AG04449 (cell line): Measurements from ENCODE around the gene CHRDL2.

Source experiments
- CTCF ChIA-PET: fragments of 350-600 bp; formaldehyde crosslinking; extraction: SDS; loops from one replicate; lab custom pipeline; 2021; ENCODE audit warnings: antibody characterized with exemption; lab: Yijun Ruan, JAX
- POLR2A ChIA-PET: fragments of 400-600, 350-600 bp; formaldehyde crosslinking; extraction: SDS; loops from one replicate; lab custom pipeline; 2020; ENCODE audit warnings: antibody characterized with exemption, inconsistent platforms; lab: Yijun Ruan, JAX
- DNase-seq: peaks from one replicate; pipeline ENCODE4 v3.0.0-alpha.2; 2010; ENCODE audit warnings: low read depth, low spot score
- H3K4me3 ChIP-seq: 2 replicates; pipeline ENCODE4 v1.5.1; 2011; ENCODE audit warnings: low read depth, mild to moderate bottlenecking, control low read depth, low read length
- TF ChIP-seq, protein P1 (sequence below): IDR thresholded peaks from one replicate; pipeline ENCODE4 v1.5.1; 2011; ENCODE audit warnings: mild to moderate bottlenecking, moderate library complexity, low read length, control low read depth, inconsistent platforms; ENCODE audit not compliant: insufficient read depth; ENCODE audit errors: missing control alignments

Gene CHRDL2

GRCh38 chr11:74742070-74742469 lies 10.8 kb upstream of the CHRDL2 start:
- ChIA-PET CTCF (interaction anchor here (1.8 to 6.6 kb wide), 6 partner anchors 15 to 289 kb away, joined by 7 to 122 read pairs (median 16); no protein-coding TSS in a partner anchor), POLR2A (no interaction called here)
- no peak overlapping the region for H3K4me3 ChIP-seq
- TF ChIP-seq, protein P1, sequence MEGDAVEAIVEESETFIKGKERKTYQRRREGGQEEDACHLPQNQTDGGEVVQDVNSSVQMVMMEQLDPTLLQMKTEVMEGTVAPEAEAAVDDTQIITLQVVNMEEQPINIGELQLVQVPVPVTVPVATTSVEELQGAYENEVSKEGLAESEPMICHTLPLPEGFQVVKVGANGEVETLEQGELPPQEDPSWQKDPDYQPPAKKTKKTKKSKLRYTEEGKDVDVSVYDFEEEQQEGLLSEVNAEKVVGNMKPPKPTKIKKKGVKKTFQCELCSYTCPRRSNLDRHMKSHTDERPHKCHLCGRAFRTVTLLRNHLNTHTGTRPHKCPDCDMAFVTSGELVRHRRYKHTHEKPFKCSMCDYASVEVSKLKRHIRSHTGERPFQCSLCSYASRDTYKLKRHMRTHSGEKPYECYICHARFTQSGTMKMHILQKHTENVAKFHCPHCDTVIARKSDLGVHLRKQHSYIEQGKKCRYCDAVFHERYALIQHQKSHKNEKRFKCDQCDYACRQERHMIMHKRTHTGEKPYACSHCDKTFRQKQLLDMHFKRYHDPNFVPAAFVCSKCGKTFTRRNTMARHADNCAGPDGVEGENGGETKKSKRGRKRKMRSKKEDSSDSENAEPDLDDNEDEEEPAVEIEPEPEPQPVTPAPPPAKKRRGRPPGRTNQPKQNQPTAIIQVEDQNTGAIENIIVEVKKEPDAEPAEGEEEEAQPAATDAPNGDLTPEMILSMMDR: no peak
- DNase-seq: no peak

DNA sequence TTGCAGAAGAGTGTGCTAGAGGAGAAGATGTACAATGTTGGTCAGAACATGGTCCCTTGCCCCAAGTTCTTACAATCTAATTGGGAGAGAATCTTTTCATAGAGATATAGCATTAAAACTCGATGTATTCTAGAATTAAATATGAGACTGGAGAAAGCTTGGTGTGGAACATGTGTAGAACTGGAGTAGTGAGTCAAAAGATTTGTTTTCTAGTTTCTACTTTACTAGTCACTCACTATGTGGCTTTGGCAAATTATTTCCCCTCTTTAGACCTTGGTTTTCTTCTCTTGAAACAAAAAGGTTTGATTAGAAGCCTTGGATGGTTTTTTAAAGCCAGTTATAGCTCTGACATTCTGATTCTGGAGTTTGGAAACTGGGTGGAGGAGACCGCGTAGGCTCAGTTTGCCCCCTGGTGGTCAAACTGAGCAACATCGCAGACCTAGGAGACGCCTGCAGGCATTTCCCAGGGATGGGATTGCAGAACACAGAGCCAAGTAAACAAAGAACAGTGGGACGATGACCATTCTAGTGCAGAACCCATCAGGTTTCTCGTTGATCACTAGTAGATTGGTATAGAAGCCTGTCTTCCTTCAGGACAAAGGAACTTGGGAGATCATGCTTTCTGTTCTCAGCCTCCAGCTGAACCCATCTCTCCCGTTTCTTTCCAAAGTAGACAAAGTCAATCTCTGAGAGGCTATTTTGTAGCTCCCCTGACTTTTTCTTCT lies 8.5 kb upstream of the CHRDL2 start:
- ChIA-PET POLR2A (no interaction called here), CTCF (interaction anchor here (0.6 to 6.6 kb wide), 58 partner anchors 8 to 484 kb away, joined by 3 to 122 read pairs (median 4); partner anchors contain the start of genes CHRDL2, KCNE3, LIPT2 and RNF169)
- no peak overlapping the region for H3K4me3 ChIP-seq
- no peak for DNase-seq
- TF ChIP-seq, protein P1: peak; percentile 78

- TF ChIP-seq, protein P1: no peak
- CTCF ChIA-PET: interaction anchor here (0.7 to 5.0 kb wide), 5 partner anchors 8 to 124 kb away, joined by 3 to 32 read pairs (median 11); no protein-coding TSS in a partner anchor
- POLR2A ChIA-PET: no interaction called here
- no peak overlapping the region for H3K4me3 ChIP-seq
- no peak for DNase-seq
Measured at GRCh38 chr11:74736031-74736430, 4.8 kb upstream of the CHRDL2 start.

GRCh38 chr11:74735365-74735928 lies 4.2 kb upstream of the CHRDL2 start:
- no peak for DNase-seq
- POLR2A ChIA-PET: no interaction called here
- TF ChIP-seq, protein P1: no peak
- CTCF ChIA-PET: interaction anchor here (0.8 to 5.0 kb wide), 7 partner anchors 9 to 346 kb away, joined by 3 to 32 read pairs (median 6); no protein-coding TSS in a partner anchor
- no peak overlapping the region for H3K4me3 ChIP-seq

GRCh38 chr11:74734559-74734925 lies 3.3 kb upstream of the CHRDL2 start:
- no peak for DNase-seq
- no peak overlapping the region for H3K4me3 ChIP-seq
- ChIA-PET CTCF (interaction anchor here (0.8 to 5.0 kb wide), 8 partner anchors 8 to 345 kb away, joined by 3 to 32 read pairs (median 6); no protein-coding TSS in a partner anchor), POLR2A (no interaction called here)
- TF ChIP-seq, protein P1: no peak
